GM18511 (cell line): ENCODE data around the gene DCD.

ENCODE experiments used
- ATAC-seq: cut with Tn5 transposase; IDR thresholded peaks from one replicate; pipeline ENCODE4 v1.9.1; 2021; ENCODE audit warnings: mild to moderate bottlenecking, moderate library complexity; ENCODE audit not compliant: unreplicated experiment

Gene DCD

GRCh38 chr12:54608769-54609168 lies 39.4 kb downstream of the DCD start:
- no peak for ATAC-seq

- ATAC-seq, result no peak
Measured at GRCh38 chr12:54608156-54608555, 40.0 kb downstream of the DCD start.

GRCh38 chr12:54606556-54606955 lies 41.6 kb downstream of the DCD start:
- ATAC-seq, result no peak

- no peak for ATAC-seq
Measured at GRCh38 chr12:54605138-54605970, 42.8 kb downstream of the DCD start.

GRCh38 chr12:54604436-54604835 lies 43.7 kb downstream of the DCD start:
- no peak for ATAC-seq

- ATAC-seq, result no peak
Measured at GRCh38 chr12:54603872-54604271, 44.3 kb downstream of the DCD start.

GRCh38 chr12:54603173-54603814 lies 44.9 kb downstream of the DCD start:
- ATAC-seq, result peak; percentile 96

GRCh38 chr12:54602661-54603060 lies 45.5 kb downstream of the DCD start:
- ATAC-seq, result no peak

- no peak for ATAC-seq
Measured at GRCh38 chr12:54601841-54602240, 46.3 kb downstream of the DCD start.

- ATAC-seq, result no peak
Measured at GRCh38 chr12:54598970-54599369, 49.2 kb downstream of the DCD start.

GRCh38 chr12:54596526-54596946 lies 51.6 kb downstream of the DCD start:
- ATAC-seq, result no peak

- ATAC-seq, result no peak
Measured at GRCh38 chr12:54595471-54595870, 52.7 kb downstream of the DCD start.
